HUES48 (cell line): Measurements from ENCODE around the gene CLEC2L.

Experiments
- H3K27ac ChIP-seq: one replicate; pipeline ENCODE4 v1.7.0; 2013; ENCODE audit warnings: low read depth, low read length, inconsistent platforms
- H3K27me3 ChIP-seq: 2 replicates; pipeline ENCODE4 v1.6.1; 2013; ENCODE audit warnings: mild to moderate bottlenecking, low read length; ENCODE audit not compliant: control insufficient read depth, insufficient read depth
- H3K36me3 ChIP-seq: 2 replicates; pipeline ENCODE4 v1.6.1; 2013; ENCODE audit warnings: low read length; ENCODE audit not compliant: control insufficient read depth, insufficient read depth
- H3K4me1 ChIP-seq: 2 replicates; pipeline ENCODE4 v1.6.1; 2013; ENCODE audit warnings: mild to moderate bottlenecking, low read length; ENCODE audit not compliant: control insufficient read depth, insufficient read depth
- H3K4me3 ChIP-seq: 2 replicates; pipeline ENCODE4 v1.5.1; 2013; ENCODE audit warnings: mild to moderate bottlenecking, low read depth, low read length
- H3K9ac ChIP-seq: 2 replicates; pipeline ENCODE4 v1.6.1; 2013; ENCODE audit warnings: mild to moderate bottlenecking, low read depth, low read length, moderate library complexity
- H3K9me3 ChIP-seq: 2 replicates; pipeline ENCODE4 v1.6.1; 2013; ENCODE audit warnings: low read length; ENCODE audit not compliant: control insufficient read depth, insufficient read depth

The CLEC2L gene

GRCh38 chr7:139576179-139576973, 52.9 kb downstream of the CLEC2L start:
- H3K36me3 ChIP-seq: peaks cover 7% of the 10 kb centered on the region; the same call in 1 of the 2 replicates
- no peaks in the 10 kb centered on the region for H3K4me1 ChIP-seq
- H3K9ac ChIP-seq: no peak overlapping the region
- no peaks in the 10 kb centered on the region for H3K9me3 ChIP-seq
- no peak overlapping the region for H3K27ac ChIP-seq
- no peaks in the 10 kb centered on the region for H3K27me3 ChIP-seq
- no peak overlapping the region for H3K4me3 ChIP-seq

- H3K27ac ChIP-seq: no peak overlapping the region
- no peak overlapping the region for H3K9ac ChIP-seq
- H3K36me3 ChIP-seq: peaks cover 8% of the 10 kb centered on the region; the same call in 1 of the 2 replicates
- no peaks in the 10 kb centered on the region for H3K9me3 ChIP-seq
- no peak overlapping the region for H3K4me3 ChIP-seq
- H3K4me1 ChIP-seq: no peaks in the 10 kb centered on the region
- H3K27me3 ChIP-seq: no peaks in the 10 kb centered on the region
Observed at GRCh38 chr7:139580435-139580834, 57.0 kb downstream of the CLEC2L start.

GRCh38 chr7:139582130-139582650, 58.7 kb downstream of the CLEC2L start:
- Histone ChIP-seq H3K27ac (no peak overlapping the region), H3K4me1 (no peaks in the 10 kb centered on the region), H3K4me3 (no peak overlapping the region), H3K9ac (no peak overlapping the region), H3K9me3 (no peaks in the 10 kb centered on the region), H3K27me3 (no peaks in the 10 kb centered on the region), H3K36me3 (peaks cover 8% of the 10 kb centered on the region; the same call in 1 of the 2 replicates)

- Histone ChIP-seq H3K4me1 (no peaks in the 10 kb centered on the region), H3K9me3 (no peaks in the 10 kb centered on the region), H3K27me3 (no peaks in the 10 kb centered on the region), H3K9ac (no peak overlapping the region), H3K4me3 (no peak overlapping the region), H3K27ac (no peak overlapping the region), H3K36me3 (peaks cover 8% of the 10 kb centered on the region; the same call in 1 of the 2 replicates)
Observed at GRCh38 chr7:139582671-139583155, 59.2 kb downstream of the CLEC2L start.

GRCh38 chr7:139583826-139584553, 60.5 kb downstream of the CLEC2L start:
- H3K4me1 ChIP-seq: no peaks in the 10 kb centered on the region
- peaks cover 8% of the 10 kb centered on the region; the same call in 1 of the 2 replicates for H3K36me3 ChIP-seq
- no peak overlapping the region for H3K4me3 ChIP-seq

GRCh38 chr7:139585042-139585441, 61.6 kb downstream of the CLEC2L start:
- Histone ChIP-seq H3K27ac (no peak overlapping the region), H3K4me3 (no peak overlapping the region), H3K4me1 (peaks cover 2% of the 10 kb centered on the region; the same call in 1 of the 2 replicates), H3K9me3 (no peaks in the 10 kb centered on the region), H3K36me3 (peaks cover 8% of the 10 kb centered on the region; the same call in 1 of the 2 replicates), H3K9ac (no peak overlapping the region), H3K27me3 (no peaks in the 10 kb centered on the region)

More at GRCh38 chr7:139583826-139584553, 60.5 kb downstream of the CLEC2L start:
- Histone ChIP-seq H3K9me3 (no peaks in the 10 kb centered on the region), H3K27me3 (no peaks in the 10 kb centered on the region), H3K9ac (no peak overlapping the region), H3K27ac (no peak overlapping the region)

- H3K27me3 ChIP-seq: no peaks in the 10 kb centered on the region
- no peak overlapping the region for H3K27ac ChIP-seq
- no peak overlapping the region for H3K4me3 ChIP-seq
- peaks cover 8% of the 10 kb centered on the region; the same call in 1 of the 2 replicates for H3K36me3 ChIP-seq
- no peak overlapping the region for H3K9ac ChIP-seq
- H3K4me1 ChIP-seq: peaks cover 2% of the 10 kb centered on the region; the same call in 1 of the 2 replicates
- no peaks in the 10 kb centered on the region for H3K9me3 ChIP-seq
Observed at GRCh38 chr7:139586286-139586685, 62.8 kb downstream of the CLEC2L start.

- no peak overlapping the region for H3K9ac ChIP-seq
- peaks cover 8% of the 10 kb centered on the region; the same call in 1 of the 2 replicates for H3K36me3 ChIP-seq
- H3K4me1 ChIP-seq: peaks cover 2% of the 10 kb centered on the region; the same call in 1 of the 2 replicates
- no peaks in the 10 kb centered on the region for H3K27me3 ChIP-seq
- no peak overlapping the region for H3K27ac ChIP-seq
- no peak overlapping the region for H3K4me3 ChIP-seq
- no peaks in the 10 kb centered on the region for H3K9me3 ChIP-seq
Observed at GRCh38 chr7:139587535-139587934, 64.0 kb downstream of the CLEC2L start.

- no peak overlapping the region for H3K27ac ChIP-seq
- H3K4me1 ChIP-seq: peaks cover 2% of the 10 kb centered on the region; the same call in 1 of the 2 replicates
- no peaks in the 10 kb centered on the region for H3K27me3 ChIP-seq
- H3K36me3 ChIP-seq: 0 out of 2 replicates have a peak, but pooled peaks cover 3% of the 10 kb centered on the region
- no peak overlapping the region for H3K4me3 ChIP-seq
- H3K9me3 ChIP-seq: no peaks in the 10 kb centered on the region
- no peak overlapping the region for H3K9ac ChIP-seq
Observed at GRCh38 chr7:139588632-139589031, 65.1 kb downstream of the CLEC2L start.

GRCh38 chr7:139589474-139589873, 66.0 kb downstream of the CLEC2L start:
- no peak overlapping the region for H3K27ac ChIP-seq
- H3K9ac ChIP-seq: no peak overlapping the region
- H3K27me3 ChIP-seq: no peaks in the 10 kb centered on the region
- no peak overlapping the region for H3K4me3 ChIP-seq
- H3K4me1 ChIP-seq: peaks cover 2% of the 10 kb centered on the region; the same call in 1 of the 2 replicates
- no peaks in the 10 kb centered on the region for H3K9me3 ChIP-seq
- H3K36me3 ChIP-seq: no peaks in the 10 kb centered on the region
